ENCODE data around the gene UTP18. TPM values are rescaled to one million over a fixed set of nuclear protein-coding genes. Genes with fewer than 3 reads are reported as not detected.

The UTP18 gene
- total RNA-seq, 1 experiment from 2014 or later, result 107 TPM

- Histone ChIP-seq H3K4me3 (ENCODE audit: low read depth, low read length, poor library complexity, severe bottlenecking) (no peak overlapping the region), H3K4me1 (ENCODE audit: insufficient read depth, low read length, poor library complexity, severe bottlenecking) (no peaks in the 10 kb centered on the region), H3K27ac (ENCODE audit: low read depth, low read length, poor library complexity, severe bottlenecking) (no peak overlapping the region), H3K36me3 (ENCODE audit: insufficient read depth, low read length, poor library complexity, severe bottlenecking) (peaks cover 24% of the 10 kb centered on the region), H3K9me3 (ENCODE audit: low read depth, low read length, poor library complexity, severe bottlenecking) (no peaks in the 10 kb centered on the region), H3K27me3 (replicated peaks; ENCODE audit: insufficient read depth, low read depth, low read length, poor library complexity) (no peaks in the 10 kb centered on the region)
- intact Hi-C loops (cut with micrococcal nuclease; ENCODE audit: unreplicated experiment), result no loop called here
- ChIA-PET POLR2A (ENCODE audit: low non-redundant PET) (no interaction called here), CTCF (no interaction called here)
- no peak for DNase-seq (ENCODE audit: low spot score)
- TF ChIP-seq EZH2 (IDR thresholded peaks at IDR 0.05; ENCODE audit: borderline replicate concordance, low read depth, low read length, poor library complexity, severe bottlenecking), result no peak
- TF ChIP-seq CTCF (conservative IDR thresholded peaks at IDR 0.05; ENCODE audit: low read depth, low read length), result no peak
- BruUV-seq (replicated peaks), result no TSS peak
Measured at GRCh38 chr17:51251010-51251409, 9.3 kb upstream of the UTP18 start.

- CTCF ChIA-PET, result no interaction called here
- Histone ChIP-seq H3K27ac (ENCODE audit: low read depth, low read length, poor library complexity, severe bottlenecking) (no peak overlapping the region), H3K4me1 (ENCODE audit: insufficient read depth, low read length, poor library complexity, severe bottlenecking) (peaks cover 15% of the 10 kb centered on the region), H3K36me3 (ENCODE audit: insufficient read depth, low read length, poor library complexity, severe bottlenecking) (peaks cover 24% of the 10 kb centered on the region), H3K4me3 (ENCODE audit: low read depth, low read length, poor library complexity, severe bottlenecking) (no peak overlapping the region), H3K9me3 (ENCODE audit: low read depth, low read length, poor library complexity, severe bottlenecking) (no peaks in the 10 kb centered on the region), H3K27me3 (replicated peaks; ENCODE audit: insufficient read depth, low read depth, low read length, poor library complexity) (no peaks in the 10 kb centered on the region)
- DNase-seq (ENCODE audit: low spot score), result no peak
- POLR2A ChIA-PET (ENCODE audit: low non-redundant PET), result no interaction called here
- BruUV-seq (replicated peaks), result no TSS peak
- TF ChIP-seq CTCF (conservative IDR thresholded peaks at IDR 0.05; ENCODE audit: low read depth, low read length) (no peak), EZH2 (IDR thresholded peaks at IDR 0.05; ENCODE audit: borderline replicate concordance, low read depth, low read length, poor library complexity, severe bottlenecking) (no peak)
- intact Hi-C loops (cut with micrococcal nuclease; ENCODE audit: unreplicated experiment), result no loop called here
Measured at GRCh38 chr17:51255673-51256072, 4.7 kb upstream of the UTP18 start.

- TF ChIP-seq EZH2 (IDR thresholded peaks at IDR 0.05; ENCODE audit: borderline replicate concordance, low read depth, low read length, poor library complexity, severe bottlenecking) (no peak), CTCF (conservative IDR thresholded peaks at IDR 0.05; ENCODE audit: low read depth, low read length) (no peak)
- POLR2A ChIA-PET (ENCODE audit: low non-redundant PET), result no interaction called here
- Histone ChIP-seq H3K27me3 (replicated peaks; ENCODE audit: insufficient read depth, low read depth, low read length, poor library complexity) (no peaks in the 10 kb centered on the region), H3K36me3 (ENCODE audit: insufficient read depth, low read length, poor library complexity, severe bottlenecking) (peaks cover 19% of the 10 kb centered on the region), H3K9me3 (ENCODE audit: low read depth, low read length, poor library complexity, severe bottlenecking) (no peaks in the 10 kb centered on the region), H3K4me3 (ENCODE audit: low read depth, low read length, poor library complexity, severe bottlenecking) (no peak overlapping the region), H3K27ac (ENCODE audit: low read depth, low read length, poor library complexity, severe bottlenecking) (no peak overlapping the region), H3K4me1 (ENCODE audit: insufficient read depth, low read length, poor library complexity, severe bottlenecking) (peaks cover 15% of the 10 kb centered on the region)
- CTCF ChIA-PET, result no interaction called here
- DNase-seq (ENCODE audit: low spot score), result no peak
- BruUV-seq (replicated peaks), result no TSS peak
- intact Hi-C loops (cut with micrococcal nuclease; ENCODE audit: unreplicated experiment), result no loop called here
Measured at GRCh38 chr17:51256101-51256500, 4.2 kb upstream of the UTP18 start.

Measured in A673 (cell line).